Mesothelial cell of epicardium (in vitro differentiated cells): ENCODE measurements around the gene USH2A. TPM values are rescaled to one million over a fixed set of nuclear protein-coding genes. Genes with fewer than 3 reads are reported as not detected.

ENCODE experiments used
- DNase-seq, 2 experiments: peaks; one replicate each; pipeline ENCODE4 v3.0.0; 2021; ENCODE audit warnings: low spot score in 2 of 2; ENCODE audit not compliant: unreplicated experiment in 2 of 2
- H3K27ac Mint-ChIP-seq: 2 replicates; pipeline ENCODE4 v1.8.0; 2021; ENCODE audit warnings: mixed read lengths
- H3K27me3 Mint-ChIP-seq: 2 replicates; pipeline ENCODE4 v1.8.0; 2021; ENCODE audit warnings: low read depth, mixed read lengths
- H3K36me3 Mint-ChIP-seq: 2 replicates; pipeline ENCODE4 v1.8.0; 2021; ENCODE audit warnings: mixed read lengths
- H3K4me1 Mint-ChIP-seq: 2 replicates; pipeline ENCODE4 v1.8.0; 2021; ENCODE audit warnings: mixed read lengths
- H3K4me3 Mint-ChIP-seq: 2 replicates; pipeline ENCODE4 v1.8.0; 2021; ENCODE audit warnings: mild to moderate bottlenecking, moderate library complexity, mixed read lengths
- H3K9me3 Mint-ChIP-seq: 2 replicates; pipeline ENCODE4 v1.8.0; 2021; ENCODE audit warnings: mixed read lengths
- total RNA-seq: library from RNA; stranded (reverse); gene quantifications from 3 replicates; pipeline ENCODE4 v1.2.1, GENCODE V29; 2021
- TF ChIP-seq, protein P1 (sequence below): fragments of 200-600 bp; sonication (generic); IDR thresholded peaks from one replicate; pipeline ENCODE4 v1.5.0; 2021; ENCODE audit warnings: antibody characterized with exemption; ENCODE audit not compliant: unreplicated experiment

The USH2A gene
- total RNA-seq, 1 donor from 2014 or later, result 0.02 TPM

DNA sequence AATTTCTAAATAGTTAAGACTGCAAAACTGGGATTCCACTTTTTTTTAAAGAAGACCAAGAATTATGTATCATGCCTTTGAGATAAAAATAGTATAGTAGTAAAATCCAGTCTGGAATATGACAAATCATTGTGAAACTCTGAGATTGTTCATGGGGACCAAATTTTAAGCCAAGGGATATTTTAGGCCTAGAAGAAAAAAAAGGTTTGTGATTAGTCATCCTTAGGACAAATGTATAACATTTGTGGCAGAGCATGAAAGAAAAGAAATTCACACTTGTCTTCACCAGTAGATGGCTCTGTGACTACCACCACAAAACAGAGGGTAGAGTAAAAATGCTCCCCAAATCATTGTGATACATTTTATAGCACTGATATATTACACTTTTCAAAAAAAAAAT is 630.1 kb downstream of the USH2A start:
- no peak overlapping the region for H3K27ac Mint-ChIP-seq
- H3K9me3 Mint-ChIP-seq, result no peaks in the 10 kb centered on the region
- H3K4me3 Mint-ChIP-seq, result no peak overlapping the region
- no peak for DNase-seq
- peaks cover 6% of the 10 kb centered on the region for H3K4me1 Mint-ChIP-seq
- H3K36me3 Mint-ChIP-seq, result no peaks in the 10 kb centered on the region
- TF ChIP-seq, protein P1, sequence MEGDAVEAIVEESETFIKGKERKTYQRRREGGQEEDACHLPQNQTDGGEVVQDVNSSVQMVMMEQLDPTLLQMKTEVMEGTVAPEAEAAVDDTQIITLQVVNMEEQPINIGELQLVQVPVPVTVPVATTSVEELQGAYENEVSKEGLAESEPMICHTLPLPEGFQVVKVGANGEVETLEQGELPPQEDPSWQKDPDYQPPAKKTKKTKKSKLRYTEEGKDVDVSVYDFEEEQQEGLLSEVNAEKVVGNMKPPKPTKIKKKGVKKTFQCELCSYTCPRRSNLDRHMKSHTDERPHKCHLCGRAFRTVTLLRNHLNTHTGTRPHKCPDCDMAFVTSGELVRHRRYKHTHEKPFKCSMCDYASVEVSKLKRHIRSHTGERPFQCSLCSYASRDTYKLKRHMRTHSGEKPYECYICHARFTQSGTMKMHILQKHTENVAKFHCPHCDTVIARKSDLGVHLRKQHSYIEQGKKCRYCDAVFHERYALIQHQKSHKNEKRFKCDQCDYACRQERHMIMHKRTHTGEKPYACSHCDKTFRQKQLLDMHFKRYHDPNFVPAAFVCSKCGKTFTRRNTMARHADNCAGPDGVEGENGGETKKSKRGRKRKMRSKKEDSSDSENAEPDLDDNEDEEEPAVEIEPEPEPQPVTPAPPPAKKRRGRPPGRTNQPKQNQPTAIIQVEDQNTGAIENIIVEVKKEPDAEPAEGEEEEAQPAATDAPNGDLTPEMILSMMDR, result no peak
- peaks cover 6% of the 10 kb centered on the region for H3K27me3 Mint-ChIP-seq

DNA sequence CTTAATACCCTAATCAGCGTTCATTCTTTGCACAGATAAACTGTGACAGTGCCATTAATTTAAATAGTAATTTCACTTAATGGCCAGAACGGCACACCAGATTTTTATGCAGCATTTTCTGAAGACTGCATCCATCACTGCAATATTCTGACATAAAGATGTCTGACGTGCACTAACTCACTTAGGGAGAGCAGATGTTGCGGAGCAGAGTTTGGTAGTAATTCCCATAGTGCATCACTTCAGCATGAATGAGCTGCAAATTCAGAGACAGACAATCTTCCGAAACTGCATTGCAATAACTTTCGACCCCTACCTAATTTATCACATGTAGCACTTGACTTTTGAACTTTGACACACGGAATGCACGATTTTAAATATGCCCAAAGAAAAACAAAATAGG is 630.8 kb downstream of the USH2A start:
- TF ChIP-seq, protein P1, result no peak
- Mint-ChIP-seq H3K36me3 (no peaks in the 10 kb centered on the region), H3K9me3 (no peaks in the 10 kb centered on the region), H3K27me3 (peaks cover 6% of the 10 kb centered on the region), H3K4me1 (peaks cover 6% of the 10 kb centered on the region), H3K4me3 (no peak overlapping the region), H3K27ac (no peak overlapping the region)
- DNase-seq, result no peak

DNA sequence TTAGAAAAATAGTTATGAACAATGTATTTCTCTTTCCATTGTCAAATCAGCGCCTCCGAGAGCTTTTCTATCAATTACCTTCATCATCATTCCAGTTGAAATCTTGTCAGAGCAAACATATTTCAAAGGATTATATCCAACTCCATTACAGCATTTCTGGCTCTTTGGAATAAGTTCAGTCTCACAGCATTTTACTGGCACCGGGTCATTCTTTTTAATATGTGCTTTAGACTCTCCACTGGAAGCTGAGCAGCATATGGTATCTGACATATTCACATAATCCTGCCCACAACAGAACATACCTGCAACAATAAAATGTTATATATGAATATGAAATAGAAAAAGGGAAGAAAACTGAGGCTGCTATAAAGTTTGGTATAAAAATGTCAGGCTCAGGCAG is 633.3 kb downstream of the USH2A start:
- no peaks in the 10 kb centered on the region for H3K36me3 Mint-ChIP-seq
- TF ChIP-seq, protein P1, result no peak
- no peaks in the 10 kb centered on the region for H3K9me3 Mint-ChIP-seq
- H3K4me3 Mint-ChIP-seq, result no peak overlapping the region
- no peak for DNase-seq
- no peak overlapping the region for H3K27ac Mint-ChIP-seq
- H3K4me1 Mint-ChIP-seq, result peaks cover 16% of the 10 kb centered on the region
- peaks cover 6% of the 10 kb centered on the region for H3K27me3 Mint-ChIP-seq

DNA sequence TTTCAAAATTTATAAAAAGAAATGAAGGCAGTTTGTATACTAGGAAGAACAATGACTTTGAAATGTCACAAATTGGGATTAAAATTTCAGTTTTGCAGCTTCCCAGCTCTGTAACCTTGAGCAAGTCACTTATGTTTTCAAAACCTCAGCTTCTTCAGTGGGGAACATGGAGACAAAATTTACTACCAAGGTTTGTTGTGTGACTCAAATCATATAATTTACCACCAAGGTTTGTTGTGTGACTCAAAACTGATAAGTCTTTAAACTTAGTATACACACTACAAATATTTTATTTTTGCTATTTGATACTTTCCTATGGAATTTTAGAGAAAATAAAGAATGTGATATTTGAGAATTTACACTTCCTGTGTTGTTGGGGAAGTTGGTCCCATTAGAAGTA is 636.3 kb downstream of the USH2A start:
- peaks cover 13% of the 10 kb centered on the region for H3K4me1 Mint-ChIP-seq
- no peak overlapping the region for H3K27ac Mint-ChIP-seq
- no peaks in the 10 kb centered on the region for H3K36me3 Mint-ChIP-seq
- peaks cover 6% of the 10 kb centered on the region for H3K27me3 Mint-ChIP-seq
- TF ChIP-seq, protein P1, result no peak
- H3K4me3 Mint-ChIP-seq, result no peak overlapping the region
- DNase-seq, result no peak
- no peaks in the 10 kb centered on the region for H3K9me3 Mint-ChIP-seq

DNA sequence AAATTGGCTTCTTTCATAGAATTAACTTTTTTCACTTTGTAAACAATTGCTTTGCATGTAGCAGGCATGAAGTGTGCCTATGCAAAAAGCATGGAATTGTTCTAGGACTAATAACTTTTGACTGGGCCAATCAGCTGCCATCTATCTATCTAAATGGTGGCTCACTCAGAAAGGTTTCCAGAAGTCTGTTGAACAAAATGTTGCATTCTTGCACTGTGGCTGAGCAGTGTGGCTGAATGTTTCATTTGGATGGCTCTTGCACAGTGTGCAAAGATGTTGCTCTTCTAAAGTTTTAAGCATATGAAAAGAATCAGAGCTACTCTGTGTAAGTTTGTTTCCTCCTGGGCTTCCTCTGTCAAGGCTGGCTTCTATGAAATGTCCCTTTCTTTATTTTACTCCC is 642.6 kb downstream of the USH2A start:
- H3K4me3 Mint-ChIP-seq, result no peak overlapping the region
- no peaks in the 10 kb centered on the region for H3K36me3 Mint-ChIP-seq
- no peaks in the 10 kb centered on the region for H3K9me3 Mint-ChIP-seq
- no peak for DNase-seq
- no peak overlapping the region for H3K27ac Mint-ChIP-seq
- TF ChIP-seq, protein P1, result no peak
- H3K4me1 Mint-ChIP-seq, result peaks cover 14% of the 10 kb centered on the region
- H3K27me3 Mint-ChIP-seq, result no peaks in the 10 kb centered on the region

DNA sequence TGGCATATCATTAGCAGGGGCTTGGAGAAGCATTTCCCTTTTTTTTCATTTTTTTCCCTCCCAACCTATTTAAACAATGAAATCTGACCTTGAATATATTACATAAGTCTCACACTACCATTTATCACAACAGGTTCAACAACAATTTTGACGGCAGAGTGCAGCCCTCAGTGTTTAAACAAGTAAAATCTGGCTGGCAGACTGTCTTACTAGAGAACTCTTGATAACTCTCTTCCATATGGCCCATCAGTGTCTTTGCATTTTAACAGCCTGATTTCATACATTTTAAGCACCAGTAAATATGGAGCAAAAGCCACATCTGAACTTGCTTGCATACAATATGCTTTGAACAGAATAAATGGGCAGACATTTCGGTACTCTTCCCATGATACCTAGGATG is 643.1 kb downstream of the USH2A start:
- Mint-ChIP-seq H3K27ac (no peak overlapping the region), H3K36me3 (no peaks in the 10 kb centered on the region), H3K27me3 (no peaks in the 10 kb centered on the region), H3K9me3 (no peaks in the 10 kb centered on the region), H3K4me1 (peaks cover 13% of the 10 kb centered on the region), H3K4me3 (no peak overlapping the region)
- DNase-seq, result no peak
- TF ChIP-seq, protein P1, result no peak
